CD4-positive, alpha-beta T cell (primary cell): ENCODE data around the gene ATP5MC2. TPM values are rescaled to one million over a fixed set of nuclear protein-coding genes. Genes with fewer than 3 reads are reported as not detected.

ENCODE experiments used
- ATAC-seq: fragments of 200-7000 bp; cut with Tn5 transposase; one replicate; pipeline ENCODE4 v1.10.0; 2022; ENCODE audit warnings: mild to moderate bottlenecking; ENCODE audit not compliant: poor library complexity
- CTCF ChIA-PET: fragments of 350-600 bp; sonication (Branson Sonifier 250); formaldehyde crosslinking; loops from one replicate; lab custom pipeline; 2021; ENCODE audit warnings: antibody characterized with exemption, inconsistent platforms; lab: Charles Lee
- POLR2A ChIA-PET: fragments of 350-600 bp; sonication (Branson Sonifier 250); formaldehyde crosslinking; loops from one replicate; lab custom pipeline; 2021; ENCODE audit warnings: antibody characterized with exemption, inconsistent platforms; lab: Charles Lee
- DNase-seq, 14 experiments: peaks; one replicate each; pipeline ENCODE4 v3.0.0-alpha.2; 2013 to 2020; ENCODE audit warnings: mixed read lengths in 2 of 14
- H3K27ac ChIP-seq, 2 donors: one replicate each; pipeline versions ENCODE4 v1.5.1 to v1.7.0; 2013; ENCODE audit warnings: low read length in 2 of 2, low read depth in 1 of 2, mild to moderate bottlenecking in 1 of 2
- H3K27me3 ChIP-seq, 2 experiments: 1 replicate in 1 of 2; 2 replicates in 1 of 2; pipeline versions ENCODE4 v1.6.1 to v1.7.0; 2013; ENCODE audit warnings: low read length in 2 of 2, control low read depth in 1 of 2, mild to moderate bottlenecking in 1 of 2, moderate library complexity in 1 of 2; ENCODE audit not compliant: insufficient read depth in 2 of 2, control insufficient read depth in 1 of 2
- H3K36me3 ChIP-seq: one replicate; pipeline ENCODE4 v1.6.1; 2013; ENCODE audit warnings: low read length, control low read depth; ENCODE audit not compliant: insufficient read depth
- H3K4me1 ChIP-seq: one replicate; pipeline ENCODE4 v1.6.1; 2013; ENCODE audit warnings: low read length, control low read depth; ENCODE audit not compliant: insufficient read depth
- H3K4me3 ChIP-seq: one replicate; pipeline ENCODE4 v1.5.1; 2013; ENCODE audit warnings: mild to moderate bottlenecking, low read length, moderate library complexity
- H3K9me3 ChIP-seq, 2 experiments: 1 replicate in 1 of 2; 2 replicates in 1 of 2; pipeline versions ENCODE4 v1.6.1 to v1.7.0; 2013; ENCODE audit warnings: low read length in 2 of 2, mild to moderate bottlenecking in 2 of 2, control low read depth in 1 of 2, moderate library complexity in 1 of 2; ENCODE audit not compliant: control insufficient read depth in 1 of 2, insufficient read depth in 1 of 2
- H3K27ac Mint-ChIP-seq: one replicate; pipeline ENCODE4 v1.8.0; 2020; ENCODE audit warnings: mixed read lengths
- H3K27me3 Mint-ChIP-seq: one replicate; pipeline ENCODE4 v1.8.0; 2021; ENCODE audit warnings: mixed read lengths
- H3K36me3 Mint-ChIP-seq: one replicate; pipeline ENCODE4 v1.8.0; 2021; ENCODE audit warnings: low read depth, mixed read lengths
- H3K4me1 Mint-ChIP-seq: one replicate; pipeline ENCODE4 v1.8.0; 2021; ENCODE audit warnings: low read depth, mixed read lengths
- H3K4me3 Mint-ChIP-seq: one replicate; pipeline ENCODE4 v1.8.0; 2020; ENCODE audit warnings: mild to moderate bottlenecking, mixed read lengths
- H3K9me3 Mint-ChIP-seq: one replicate; pipeline ENCODE4 v1.8.0; 2020; ENCODE audit warnings: mixed read lengths
- intact Hi-C, 2 experiments: fragments of 100-400 bp; cut with DNase I in 1 of 2; cut with micrococcal nuclease in 1 of 2; formaldehyde crosslinking; loops; one replicate each; pipeline versions ENCODE4 v1.15.1 to v1.9.0; 2023 to 2025; cut with DNase I, micrococcal nuclease
- total RNA-seq, 174 experiments: library from RNA in 2 of 174; stranded (reverse) in 2 of 174; gene quantifications; one replicate each; pipeline ENCODE4 v1.2.3 and lab custom pipeline; 2021 to 2026
- TF ChIP-seq, protein P1 (sequence below): fragments of 200-600 bp; IDR thresholded peaks from one replicate; pipeline ENCODE4 v1.8.0; 2022; ENCODE audit warnings: antibody characterized with exemption, mild to moderate bottlenecking

ATP5MC2 gene
- total RNA-seq, 2 experiments from 2014 or later = 235 to 245 TPM

DNA sequence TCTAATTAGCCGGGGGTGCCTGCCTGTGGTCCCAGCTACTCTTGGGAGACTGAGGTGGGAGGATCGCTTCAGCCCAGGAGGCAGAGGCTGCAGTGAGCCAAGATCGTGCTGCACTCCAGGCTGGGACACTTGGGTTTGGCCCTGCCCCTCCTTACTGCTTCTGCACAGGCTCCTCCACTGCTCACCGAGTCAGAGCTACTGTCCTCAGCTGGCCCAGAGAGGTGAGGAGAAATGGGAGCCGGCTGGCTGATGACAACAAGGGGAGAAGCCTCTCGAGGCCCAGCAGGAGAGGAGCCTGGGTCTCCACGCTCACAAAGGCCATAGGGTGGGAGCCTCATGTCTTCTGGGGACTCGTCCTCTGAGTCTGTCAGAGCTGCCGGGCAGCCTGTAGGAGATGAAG is 37.6 kb upstream of the ATP5MC2 start:
- ChIA-PET POLR2A (interaction anchor here (1.5 kb wide), 1 partner anchor 14 kb away, joined by 4 read pairs; the partner anchor contains the start of gene CALCOCO1), CTCF (no interaction called here)
- Histone ChIP-seq H3K27me3 (no peaks in the 10 kb centered on the region), H3K4me3 (no peak overlapping the region), H3K36me3 (peaks cover 51% of the 10 kb centered on the region), H3K9me3 (no peaks in the 10 kb centered on the region), H3K4me1 (no peaks in the 10 kb centered on the region), H3K27ac (no peak overlapping the region)
- no peak overlapping the region for H3K27ac Mint-ChIP-seq
- TF ChIP-seq, protein P1, sequence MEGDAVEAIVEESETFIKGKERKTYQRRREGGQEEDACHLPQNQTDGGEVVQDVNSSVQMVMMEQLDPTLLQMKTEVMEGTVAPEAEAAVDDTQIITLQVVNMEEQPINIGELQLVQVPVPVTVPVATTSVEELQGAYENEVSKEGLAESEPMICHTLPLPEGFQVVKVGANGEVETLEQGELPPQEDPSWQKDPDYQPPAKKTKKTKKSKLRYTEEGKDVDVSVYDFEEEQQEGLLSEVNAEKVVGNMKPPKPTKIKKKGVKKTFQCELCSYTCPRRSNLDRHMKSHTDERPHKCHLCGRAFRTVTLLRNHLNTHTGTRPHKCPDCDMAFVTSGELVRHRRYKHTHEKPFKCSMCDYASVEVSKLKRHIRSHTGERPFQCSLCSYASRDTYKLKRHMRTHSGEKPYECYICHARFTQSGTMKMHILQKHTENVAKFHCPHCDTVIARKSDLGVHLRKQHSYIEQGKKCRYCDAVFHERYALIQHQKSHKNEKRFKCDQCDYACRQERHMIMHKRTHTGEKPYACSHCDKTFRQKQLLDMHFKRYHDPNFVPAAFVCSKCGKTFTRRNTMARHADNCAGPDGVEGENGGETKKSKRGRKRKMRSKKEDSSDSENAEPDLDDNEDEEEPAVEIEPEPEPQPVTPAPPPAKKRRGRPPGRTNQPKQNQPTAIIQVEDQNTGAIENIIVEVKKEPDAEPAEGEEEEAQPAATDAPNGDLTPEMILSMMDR = no peak
- H3K4me1 Mint-ChIP-seq = no peaks in the 10 kb centered on the region
- intact Hi-C loops = no loop called here
- no peak overlapping the region for H3K4me3 Mint-ChIP-seq
- H3K27me3 Mint-ChIP-seq = no peaks in the 10 kb centered on the region
- no peaks in the 10 kb centered on the region for H3K9me3 Mint-ChIP-seq
- ATAC-seq = no peak
- DNase-seq = no peak
- H3K36me3 Mint-ChIP-seq = peaks cover 66% of the 10 kb centered on the region

DNA sequence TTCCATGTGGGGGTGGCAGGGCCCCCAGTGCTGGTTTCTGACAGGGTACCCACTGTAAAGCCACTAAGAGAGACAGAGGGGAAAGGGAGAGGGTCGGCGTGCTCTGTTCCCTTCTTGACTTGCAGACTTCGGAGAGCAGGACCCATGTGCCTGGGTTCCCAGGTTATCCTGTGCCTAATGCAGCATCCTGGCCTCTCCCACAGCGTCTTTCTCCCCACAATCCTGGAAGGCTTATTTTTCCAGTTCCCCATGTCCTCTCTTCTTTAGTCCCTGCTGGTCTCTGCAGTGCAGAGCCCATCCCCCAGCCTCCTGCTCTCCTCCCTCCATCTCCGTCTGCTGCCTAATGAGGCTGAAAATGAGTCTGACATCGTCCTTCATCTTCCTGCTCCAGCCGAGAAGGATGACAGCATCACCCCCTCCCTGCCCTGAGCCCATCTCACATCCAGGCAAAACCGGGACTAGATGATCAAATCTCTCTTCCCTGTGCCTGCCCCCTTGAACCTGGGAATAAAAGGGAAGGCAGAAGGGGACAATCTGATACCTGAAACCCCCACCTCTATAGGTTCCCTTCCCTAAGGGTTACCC is 36.3 kb upstream of the ATP5MC2 start:
- Mint-ChIP-seq H3K36me3 (peaks cover 61% of the 10 kb centered on the region), H3K4me3 (no peak overlapping the region), H3K27ac (no peak overlapping the region), H3K9me3 (no peaks in the 10 kb centered on the region), H3K4me1 (no peaks in the 10 kb centered on the region), H3K27me3 (peaks cover 5% of the 10 kb centered on the region)
- ChIA-PET POLR2A (no interaction called here), CTCF (no interaction called here)
- H3K36me3 ChIP-seq = peaks cover 45% of the 10 kb centered on the region
- no peaks in the 10 kb centered on the region for H3K4me1 ChIP-seq
- H3K27me3 ChIP-seq = no peaks in the 10 kb centered on the region
- intact Hi-C loops = no loop called here
- TF ChIP-seq, protein P1 = no peak
- H3K4me3 ChIP-seq = no peak overlapping the region
- no peak for ATAC-seq
- no peak for DNase-seq
- no peaks in the 10 kb centered on the region for H3K9me3 ChIP-seq
- no peak overlapping the region for H3K27ac ChIP-seq

DNA sequence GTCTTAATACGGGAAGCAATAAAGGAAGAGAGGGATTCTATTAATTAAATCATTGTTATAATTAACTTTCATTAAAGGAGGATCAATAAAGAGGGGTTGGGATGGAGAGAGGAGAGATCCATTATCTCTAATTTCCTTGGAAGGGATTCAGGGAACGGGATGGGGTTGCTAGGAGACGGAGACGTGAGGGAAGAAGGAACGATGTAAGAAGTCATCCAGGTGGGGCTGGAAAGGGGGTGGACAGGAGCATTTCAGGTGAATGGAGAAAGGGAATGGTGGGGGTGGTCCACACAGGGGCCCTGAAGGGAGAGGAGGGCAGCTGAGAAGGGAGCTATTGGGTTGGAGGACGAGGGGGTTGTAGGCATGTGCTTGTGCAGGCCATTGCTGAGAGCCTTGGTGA is 34.2 kb upstream of the ATP5MC2 start:
- CTCF ChIA-PET = no interaction called here
- Histone ChIP-seq H3K9me3 (no peaks in the 10 kb centered on the region), H3K27ac (no peak overlapping the region), H3K4me3 (no peak overlapping the region), H3K36me3 (peaks cover 28% of the 10 kb centered on the region), H3K4me1 (no peaks in the 10 kb centered on the region), H3K27me3 (no peaks in the 10 kb centered on the region)
- no peak for DNase-seq
- Mint-ChIP-seq H3K4me1 (no peaks in the 10 kb centered on the region), H3K9me3 (no peaks in the 10 kb centered on the region), H3K4me3 (no peak overlapping the region), H3K27me3 (peaks cover 22% of the 10 kb centered on the region), H3K36me3 (peaks cover 42% of the 10 kb centered on the region), H3K27ac (no peak overlapping the region)
- POLR2A ChIA-PET = no interaction called here
- ATAC-seq = no peak
- intact Hi-C loops = no loop called here
- TF ChIP-seq, protein P1 = no peak
